ENCODE data around the gene OR52E4.

OR52E4 gene

GRCh38 chr11:5880329-5880728, at the start of gene OR52E4:
Gene OR52E4 (plus strand): TSS chr11:5880629. CDS start chr11:5884293, 3,664 bp downstream.
- no peaks in the 10 kb centered on the region for H3K9me3 Mint-ChIP-seq
- H3K27ac Mint-ChIP-seq: no peak within 1 kb of the TSS
- DNase-seq: no peak
- H3K36me3 Mint-ChIP-seq (ENCODE audit: low read depth): no peaks in the 10 kb centered on the region
- H3K27me3 Mint-ChIP-seq: peaks cover 8% of the 10 kb centered on the region
- no peak within 1 kb of the TSS for H3K4me3 Mint-ChIP-seq
- no peaks in the 10 kb centered on the region for H3K4me1 Mint-ChIP-seq (ENCODE audit: low read depth)

GRCh38 chr11:5831196-5831829, 49.1 kb upstream of the OR52E4 start:
- Mint-ChIP-seq H3K4me1 (ENCODE audit: low read depth) (no peaks in the 10 kb centered on the region), H3K27me3 (peaks cover 15% of the 10 kb centered on the region), H3K27ac (no peak overlapping the region), H3K36me3 (ENCODE audit: low read depth) (no peaks in the 10 kb centered on the region), H3K4me3 (no peak overlapping the region), H3K9me3 (no peaks in the 10 kb centered on the region)
- DNase-seq: no peak

GRCh38 chr11:5833446-5833845, 47.0 kb upstream of the OR52E4 start:
- peaks cover 26% of the 10 kb centered on the region for H3K27me3 Mint-ChIP-seq
- DNase-seq: no peak
- H3K27ac Mint-ChIP-seq: no peak overlapping the region
- no peaks in the 10 kb centered on the region for H3K4me1 Mint-ChIP-seq (ENCODE audit: low read depth)
- no peaks in the 10 kb centered on the region for H3K9me3 Mint-ChIP-seq
- H3K36me3 Mint-ChIP-seq (ENCODE audit: low read depth): no peaks in the 10 kb centered on the region
- H3K4me3 Mint-ChIP-seq: no peak overlapping the region

- no peak for DNase-seq
- H3K4me1 Mint-ChIP-seq (ENCODE audit: low read depth): no peaks in the 10 kb centered on the region
- H3K4me3 Mint-ChIP-seq: no peak overlapping the region
- no peak overlapping the region for H3K27ac Mint-ChIP-seq
- no peaks in the 10 kb centered on the region for H3K9me3 Mint-ChIP-seq
- H3K36me3 Mint-ChIP-seq (ENCODE audit: low read depth): no peaks in the 10 kb centered on the region
- H3K27me3 Mint-ChIP-seq: peaks cover 38% of the 10 kb centered on the region
Observed at GRCh38 chr11:5837695-5838094, 42.7 kb upstream of the OR52E4 start.

GRCh38 chr11:5841797-5842196, 38.6 kb upstream of the OR52E4 start, which contains the start of gene OR52E6:
Gene OR52E6 (minus strand): TSS chr11:5841897. CDS start chr11:5841897, 0 bp downstream.
- Mint-ChIP-seq H3K4me3 (no peak within 1 kb of the TSS), H3K9me3 (no peaks in the 10 kb centered on the region), H3K4me1 (ENCODE audit: low read depth) (no peaks in the 10 kb centered on the region), H3K36me3 (ENCODE audit: low read depth) (no peaks in the 10 kb centered on the region), H3K27me3 (peaks cover 36% of the 10 kb centered on the region), H3K27ac (no peak within 1 kb of the TSS)
- DNase-seq: no peak

- DNase-seq: no peak
- no peaks in the 10 kb centered on the region for H3K36me3 Mint-ChIP-seq (ENCODE audit: low read depth)
- H3K27me3 Mint-ChIP-seq: peaks cover 8% of the 10 kb centered on the region
- no peak overlapping the region for H3K4me3 Mint-ChIP-seq
- H3K27ac Mint-ChIP-seq: no peak overlapping the region
- H3K4me1 Mint-ChIP-seq (ENCODE audit: low read depth): no peaks in the 10 kb centered on the region
- no peaks in the 10 kb centered on the region for H3K9me3 Mint-ChIP-seq
Observed at GRCh38 chr11:5846701-5847100, 33.7 kb upstream of the OR52E4 start.

GRCh38 chr11:5847711-5848110, 32.7 kb upstream of the OR52E4 start:
- no peak overlapping the region for H3K27ac Mint-ChIP-seq
- DNase-seq: no peak
- no peaks in the 10 kb centered on the region for H3K9me3 Mint-ChIP-seq
- H3K36me3 Mint-ChIP-seq (ENCODE audit: low read depth): no peaks in the 10 kb centered on the region
- peaks cover 12% of the 10 kb centered on the region for H3K27me3 Mint-ChIP-seq
- H3K4me3 Mint-ChIP-seq: no peak overlapping the region
- no peaks in the 10 kb centered on the region for H3K4me1 Mint-ChIP-seq (ENCODE audit: low read depth)

GRCh38 chr11:5851002-5851401, 29.4 kb upstream of the OR52E4 start:
- H3K27ac Mint-ChIP-seq: no peak overlapping the region
- no peaks in the 10 kb centered on the region for H3K36me3 Mint-ChIP-seq (ENCODE audit: low read depth)
- DNase-seq: no peak
- no peaks in the 10 kb centered on the region for H3K9me3 Mint-ChIP-seq
- no peaks in the 10 kb centered on the region for H3K4me1 Mint-ChIP-seq (ENCODE audit: low read depth)
- no peak overlapping the region for H3K4me3 Mint-ChIP-seq
- H3K27me3 Mint-ChIP-seq: peaks cover 33% of the 10 kb centered on the region

- no peak for DNase-seq
- H3K27ac Mint-ChIP-seq: no peak within 1 kb of the TSS
Observed at GRCh38 chr11:5857590-5857989, 22.8 kb upstream of the OR52E4 start, which contains the start of gene OR52E8. Gene OR52E8 (minus strand): TSS chr11:5857690. CDS start chr11:5857690, 0 bp downstream.

GRCh38 chr11:5865826-5866225, 14.6 kb upstream of the OR52E4 start:
- Mint-ChIP-seq H3K27ac (no peak overlapping the region), H3K36me3 (ENCODE audit: low read depth) (no peaks in the 10 kb centered on the region), H3K4me1 (ENCODE audit: low read depth) (no peaks in the 10 kb centered on the region), H3K27me3 (peaks cover 29% of the 10 kb centered on the region), H3K9me3 (no peaks in the 10 kb centered on the region), H3K4me3 (no peak overlapping the region)
- DNase-seq: no peak

More at GRCh38 chr11:5857590-5857989, 22.8 kb upstream of the OR52E4 start, which contains the start of gene OR52E8:
- no peaks in the 10 kb centered on the region for H3K36me3 Mint-ChIP-seq (ENCODE audit: low read depth)
- H3K4me3 Mint-ChIP-seq: no peak within 1 kb of the TSS
- peaks cover 38% of the 10 kb centered on the region for H3K27me3 Mint-ChIP-seq
- no peaks in the 10 kb centered on the region for H3K9me3 Mint-ChIP-seq
- H3K4me1 Mint-ChIP-seq (ENCODE audit: low read depth): no peaks in the 10 kb centered on the region

- no peaks in the 10 kb centered on the region for H3K4me1 Mint-ChIP-seq (ENCODE audit: low read depth)
- H3K27me3 Mint-ChIP-seq: peaks cover 7% of the 10 kb centered on the region
Observed at GRCh38 chr11:5878564-5878963, 1.9 kb upstream of the OR52E4 start.

GRCh38 chr11:5881756-5882155, 1.3 kb downstream of the OR52E4 start:
- H3K27me3 Mint-ChIP-seq: peaks cover 10% of the 10 kb centered on the region
- H3K9me3 Mint-ChIP-seq: no peaks in the 10 kb centered on the region
- no peaks in the 10 kb centered on the region for H3K4me1 Mint-ChIP-seq (ENCODE audit: low read depth)
- DNase-seq: no peak
- no peak overlapping the region for H3K4me3 Mint-ChIP-seq
- H3K36me3 Mint-ChIP-seq (ENCODE audit: low read depth): no peaks in the 10 kb centered on the region
- no peak overlapping the region for H3K27ac Mint-ChIP-seq

More at GRCh38 chr11:5878564-5878963, 1.9 kb upstream of the OR52E4 start:
- no peaks in the 10 kb centered on the region for H3K36me3 Mint-ChIP-seq (ENCODE audit: low read depth)
- H3K4me3 Mint-ChIP-seq: no peak overlapping the region
- H3K27ac Mint-ChIP-seq: no peak overlapping the region
- H3K9me3 Mint-ChIP-seq: no peaks in the 10 kb centered on the region
- DNase-seq: no peak

GRCh38 chr11:5887172-5887571, 6.7 kb downstream of the OR52E4 start:
- Mint-ChIP-seq H3K9me3 (no peaks in the 10 kb centered on the region), H3K27me3 (peaks cover 24% of the 10 kb centered on the region)

GRCh38 chr11:5887661-5888060, 7.2 kb downstream of the OR52E4 start:
- no peaks in the 10 kb centered on the region for H3K36me3 Mint-ChIP-seq (ENCODE audit: low read depth)
- H3K4me1 Mint-ChIP-seq (ENCODE audit: low read depth): no peaks in the 10 kb centered on the region
- H3K9me3 Mint-ChIP-seq: no peaks in the 10 kb centered on the region
- H3K4me3 Mint-ChIP-seq: no peak overlapping the region
- no peak for DNase-seq
- H3K27ac Mint-ChIP-seq: no peak overlapping the region
- H3K27me3 Mint-ChIP-seq: peaks cover 24% of the 10 kb centered on the region

More at GRCh38 chr11:5887172-5887571, 6.7 kb downstream of the OR52E4 start:
- Mint-ChIP-seq H3K4me1 (ENCODE audit: low read depth) (no peaks in the 10 kb centered on the region), H3K4me3 (no peak overlapping the region), H3K27ac (no peak overlapping the region), H3K36me3 (ENCODE audit: low read depth) (no peaks in the 10 kb centered on the region)
- DNase-seq: no peak

- Mint-ChIP-seq H3K9me3 (no peaks in the 10 kb centered on the region), H3K27me3 (peaks cover 15% of the 10 kb centered on the region), H3K4me3 (no peak overlapping the region), H3K4me1 (ENCODE audit: low read depth) (no peaks in the 10 kb centered on the region), H3K27ac (no peak overlapping the region), H3K36me3 (ENCODE audit: low read depth) (no peaks in the 10 kb centered on the region)
- DNase-seq: no peak
Observed at GRCh38 chr11:5891216-5891800, 10.9 kb downstream of the OR52E4 start.

All from activated T-cell treated with anti-CD3 and anti-CD28 coated beads, Interleukin-2, amount 50 U/mL, for 24 hours (primary cell).